ENCODE measurements around the gene HACD4.

HACD4 gene, protein sequence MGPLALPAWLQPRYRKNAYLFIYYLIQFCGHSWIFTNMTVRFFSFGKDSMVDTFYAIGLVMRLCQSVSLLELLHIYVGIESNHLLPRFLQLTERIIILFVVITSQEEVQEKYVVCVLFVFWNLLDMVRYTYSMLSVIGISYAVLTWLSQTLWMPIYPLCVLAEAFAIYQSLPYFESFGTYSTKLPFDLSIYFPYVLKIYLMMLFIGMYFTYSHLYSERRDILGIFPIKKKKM
- total RNA-seq = 30.2 to 73.9 reads per million in 2 donors

DNA sequence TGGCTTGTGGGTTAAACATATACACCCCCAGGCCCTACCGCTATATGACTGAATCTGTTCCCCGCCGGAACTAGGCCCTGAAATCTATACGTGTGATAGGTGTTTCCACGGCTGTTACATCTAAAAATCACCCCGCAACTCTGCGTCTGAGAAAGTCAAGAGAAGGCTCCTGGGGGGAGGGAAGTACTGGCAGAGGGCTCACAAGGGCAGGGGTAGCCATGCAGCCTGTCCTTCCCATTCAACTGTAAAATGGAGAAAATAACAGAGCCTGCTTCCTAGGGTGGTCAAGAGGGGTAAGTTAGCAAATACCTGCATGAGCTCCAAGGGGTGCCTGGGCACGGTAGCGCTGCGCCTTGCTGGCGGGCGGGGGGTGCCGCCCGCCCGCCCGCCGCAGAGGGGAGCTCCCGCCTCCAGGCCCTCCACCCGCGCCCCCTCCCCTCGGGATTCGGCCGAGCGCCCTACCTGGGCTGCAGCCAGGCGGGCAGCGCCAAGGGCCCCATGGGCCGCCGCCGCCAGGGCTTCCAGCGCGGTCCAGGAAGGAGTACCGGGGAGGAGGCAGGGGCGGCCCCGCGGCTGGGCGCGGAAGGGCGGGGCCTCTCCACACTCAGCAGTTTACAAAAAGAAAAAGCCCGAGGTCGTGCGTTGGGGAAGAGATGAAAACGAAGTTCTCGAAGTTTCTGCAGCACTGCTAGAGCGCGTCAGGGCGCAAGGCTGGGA is at the start of gene HACD4:
HACD4 (minus strand) TSS at position 550 of the 717 bp plus-strand sequence; CDS start at position 500, 50 bp downstream.
- DNase-seq = peak; percentile 31 to 88 (median 59)

DNA sequence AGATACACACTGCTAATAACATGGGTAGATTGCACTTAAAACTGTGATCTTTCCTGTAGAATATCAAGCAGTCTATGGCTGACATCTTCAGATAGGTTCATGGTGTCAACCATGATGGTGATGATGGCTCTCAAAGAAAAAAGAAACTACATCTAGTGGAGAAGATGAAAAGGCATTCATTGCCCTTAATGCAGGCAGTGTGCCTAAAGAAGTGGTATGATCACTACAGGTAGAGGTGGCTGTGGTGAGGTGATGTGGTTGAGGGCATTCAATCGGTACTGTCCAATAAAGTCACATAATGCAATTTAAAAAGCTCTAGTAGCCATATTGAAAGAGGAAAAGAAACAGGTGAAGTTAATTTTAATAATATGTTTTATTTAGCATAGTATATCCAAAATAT is 49.4 kb upstream of the HACD4 start:
- no peak for DNase-seq

DNA sequence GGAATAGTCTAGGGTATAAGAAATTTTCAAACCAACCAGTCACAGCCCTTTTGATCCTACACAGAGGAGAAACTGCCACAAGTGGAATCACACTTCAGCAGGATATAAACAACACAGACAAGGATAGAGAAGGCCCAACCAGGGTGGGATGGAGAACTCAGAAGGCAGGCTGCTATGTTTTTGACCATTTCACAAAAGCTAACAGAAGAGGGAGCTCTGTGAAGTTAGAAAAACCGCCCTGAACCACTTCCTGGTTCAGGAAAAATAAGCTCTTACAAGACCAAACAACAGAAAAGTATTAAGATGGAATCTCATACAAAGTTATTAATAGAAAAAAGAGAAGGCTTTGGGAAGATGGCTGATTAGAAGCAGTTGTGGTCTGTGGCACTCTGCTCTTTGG is 47.3 kb upstream of the HACD4 start:
- DNase-seq = peak in 1 of 5 experiments; percentile 49

DNA sequence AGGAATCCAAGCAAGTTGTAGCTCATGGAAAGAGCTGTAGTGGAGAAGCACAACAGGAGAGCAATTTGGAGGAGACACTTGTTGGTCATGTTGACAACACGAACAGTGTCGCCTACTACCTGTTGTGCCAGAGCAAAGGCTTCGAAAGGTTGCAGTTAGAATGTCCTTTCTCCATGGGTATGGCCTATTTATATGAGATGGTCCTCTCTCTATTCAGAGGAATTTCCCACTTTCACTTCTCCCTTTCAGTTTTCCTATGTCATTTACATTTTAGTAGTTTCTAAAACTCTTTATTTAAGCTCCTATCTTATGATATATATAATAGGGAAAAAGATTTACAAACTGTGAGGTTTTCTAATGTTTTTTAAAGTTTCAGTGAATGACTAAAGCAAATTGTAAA is 46.3 kb upstream of the HACD4 start, which contains the start of gene IFNB1:
IFNB1 (minus strand) TSS at position 162 of the 400 bp plus-strand sequence; CDS start at position 89, 73 bp downstream.
- no peak for DNase-seq

DNA sequence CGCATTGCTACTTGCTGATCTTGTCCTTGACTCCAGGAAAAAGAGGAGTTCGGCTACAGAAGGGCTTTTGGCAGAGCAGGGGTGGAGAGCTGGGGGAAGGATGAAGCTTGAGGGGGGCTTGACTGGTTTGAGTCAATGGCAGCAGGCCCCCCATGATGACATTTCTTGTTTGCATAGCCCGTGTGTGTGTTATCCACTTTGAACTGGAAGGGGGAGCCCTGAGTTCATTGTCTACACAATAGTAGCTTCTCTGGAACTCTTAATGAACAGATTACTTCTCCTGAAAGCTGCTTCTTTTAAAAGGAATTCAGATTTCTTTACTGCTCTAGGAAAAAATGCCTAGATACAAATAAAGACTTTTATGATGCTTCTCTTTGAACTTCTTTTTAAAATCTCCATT is 44.0 kb upstream of the HACD4 start:
- no peak for DNase-seq

DNA sequence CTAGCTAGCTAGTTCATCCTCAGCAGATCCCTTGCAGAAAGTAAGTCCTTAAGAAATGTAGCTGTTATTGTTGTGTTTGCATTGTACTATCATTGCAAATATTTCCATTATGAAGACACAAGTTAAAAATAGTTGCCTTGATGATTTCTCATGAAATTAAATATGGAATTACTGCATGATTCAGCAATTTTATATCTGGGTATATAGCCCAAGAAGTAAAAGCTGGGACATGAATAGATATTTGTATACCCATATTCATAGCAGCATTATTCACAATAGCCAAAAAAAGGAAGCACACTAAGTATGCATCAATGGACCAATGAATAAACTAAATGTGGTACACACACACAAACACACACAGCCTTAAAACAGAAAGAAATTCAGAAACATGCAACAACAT is 39.5 kb upstream of the HACD4 start:
- no peak for DNase-seq

DNA sequence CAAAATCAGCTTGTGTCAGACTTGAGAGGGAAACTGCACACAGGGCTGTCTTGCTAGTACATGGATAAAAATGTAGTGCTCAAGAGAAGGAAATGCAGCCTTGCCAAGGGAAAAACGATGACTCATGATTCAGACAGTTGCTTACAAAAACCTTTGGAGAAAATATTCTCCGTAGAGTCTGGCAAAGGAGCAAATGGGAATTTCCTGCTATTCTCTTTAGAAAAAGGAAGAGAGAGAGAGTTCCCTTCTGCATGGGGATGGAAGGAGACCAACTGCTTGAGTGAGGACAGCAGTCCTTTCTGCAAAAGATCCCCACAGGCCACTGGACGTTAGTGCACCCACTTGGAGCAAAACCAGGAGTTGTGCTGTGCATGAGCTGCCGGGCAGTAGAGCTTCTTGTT is 38.7 kb upstream of the HACD4 start:
- no peak for DNase-seq

DNA sequence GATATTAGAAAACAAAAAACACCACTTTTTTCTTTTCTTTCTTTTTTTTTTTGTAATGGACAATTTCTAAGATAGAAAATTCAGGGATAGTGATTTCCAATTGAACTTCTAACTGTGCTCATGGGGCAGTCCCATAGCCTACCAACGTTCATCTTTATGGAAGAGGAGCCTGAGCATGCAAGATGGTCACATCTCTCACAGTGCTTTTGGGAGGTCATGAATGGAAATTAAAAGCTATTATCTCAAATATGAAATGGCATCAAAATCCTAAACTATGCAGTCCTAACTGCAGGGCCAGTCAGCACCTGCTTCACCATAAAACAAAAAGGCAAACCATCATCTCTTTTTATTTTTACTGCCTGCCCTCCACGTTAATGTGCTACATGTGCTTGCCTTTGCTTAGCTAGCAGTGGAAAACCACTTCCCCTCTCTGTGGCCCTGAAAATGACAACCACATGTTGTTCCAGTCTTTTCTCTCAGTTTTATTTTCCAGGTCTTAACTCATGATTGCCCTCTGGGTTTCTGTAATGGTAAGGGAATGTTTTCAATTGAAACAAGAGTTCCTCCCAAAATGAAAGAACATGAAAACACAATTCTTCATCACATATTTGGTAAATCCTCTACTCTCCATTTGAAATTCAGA is 29.6 kb upstream of the HACD4 start:
- peak in 1 of 5 experiments; percentile 52 for DNase-seq

DNA sequence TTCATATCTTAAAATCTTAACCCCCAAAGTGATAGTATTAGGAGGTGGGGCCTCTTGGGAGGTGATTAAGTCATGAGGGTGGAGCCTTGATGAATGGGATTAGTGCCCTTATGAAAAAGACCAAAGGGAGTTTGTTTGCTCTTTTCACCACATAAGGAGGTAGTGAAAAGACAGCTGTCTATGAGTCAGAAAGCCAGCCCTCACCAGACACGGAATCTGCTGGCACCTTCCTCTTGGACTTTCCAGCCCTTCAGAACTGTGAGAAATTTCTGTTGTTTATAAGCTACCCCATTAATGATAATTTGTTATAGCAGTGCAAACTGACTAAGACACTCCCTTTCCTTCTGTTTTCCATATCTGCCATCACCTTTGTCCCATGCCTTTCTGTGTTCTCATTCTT is 25.5 kb upstream of the HACD4 start:
- DNase-seq = no peak

DNA sequence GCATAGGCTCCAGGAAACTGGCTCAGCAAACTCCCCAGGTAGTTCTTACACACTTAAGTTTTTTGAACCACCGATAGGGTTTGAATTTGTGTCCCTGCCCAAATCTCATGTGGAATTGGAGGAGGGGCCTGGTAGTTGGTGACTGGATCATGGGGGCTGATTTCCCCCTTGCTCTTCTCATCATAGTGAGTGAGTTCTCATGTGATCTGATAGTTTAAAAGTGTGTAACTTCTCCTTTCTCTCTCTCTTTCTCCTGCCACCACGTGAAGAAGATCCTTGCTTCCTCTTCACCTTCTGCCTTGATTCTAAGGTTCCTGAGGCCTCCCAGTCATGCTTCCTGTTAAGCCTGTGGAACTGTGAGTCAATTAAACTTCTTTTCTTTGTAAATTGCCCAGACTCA is 22.4 kb upstream of the HACD4 start:
- no peak for DNase-seq

DNA sequence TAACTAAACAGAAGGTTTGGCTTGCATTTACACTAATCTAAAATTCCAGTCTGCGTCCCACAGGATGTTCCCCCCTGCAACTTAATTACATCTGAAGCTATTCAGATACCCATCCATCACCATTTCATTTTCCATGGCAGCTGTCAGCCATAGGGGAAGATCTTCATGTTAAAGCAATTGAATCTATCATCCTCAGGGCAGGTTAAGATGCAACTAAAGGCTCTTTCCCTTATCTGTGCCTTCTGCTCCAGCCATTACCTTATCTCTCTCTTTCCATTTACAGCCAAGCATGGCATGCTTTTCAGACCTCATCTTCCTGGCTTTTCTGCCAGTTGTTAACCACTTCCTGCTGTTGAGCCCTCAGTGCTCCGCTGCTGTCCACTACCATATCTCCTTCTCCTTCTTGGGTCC is 15.8 kb upstream of the HACD4 start:
- DNase-seq = no peak

DNA sequence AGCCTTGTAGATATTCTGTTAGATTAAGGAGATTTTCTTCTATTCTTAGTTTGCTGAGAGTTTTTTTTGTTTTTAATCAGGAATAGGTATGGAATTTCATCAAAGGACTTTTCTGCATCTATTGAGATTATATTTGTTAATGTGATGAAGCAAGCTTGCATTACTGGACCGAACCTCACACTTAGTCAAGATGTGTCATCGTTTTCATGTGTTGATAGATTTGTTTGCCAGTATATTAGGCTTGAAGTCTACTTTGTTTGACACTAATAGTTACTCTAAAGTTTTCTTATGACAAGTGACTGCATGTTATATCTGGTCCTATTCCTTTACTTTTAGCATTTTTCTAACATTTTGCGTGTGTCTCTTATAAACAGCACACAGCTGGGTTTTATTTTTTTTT is 12.4 kb upstream of the HACD4 start:
- no peak for DNase-seq

DNA sequence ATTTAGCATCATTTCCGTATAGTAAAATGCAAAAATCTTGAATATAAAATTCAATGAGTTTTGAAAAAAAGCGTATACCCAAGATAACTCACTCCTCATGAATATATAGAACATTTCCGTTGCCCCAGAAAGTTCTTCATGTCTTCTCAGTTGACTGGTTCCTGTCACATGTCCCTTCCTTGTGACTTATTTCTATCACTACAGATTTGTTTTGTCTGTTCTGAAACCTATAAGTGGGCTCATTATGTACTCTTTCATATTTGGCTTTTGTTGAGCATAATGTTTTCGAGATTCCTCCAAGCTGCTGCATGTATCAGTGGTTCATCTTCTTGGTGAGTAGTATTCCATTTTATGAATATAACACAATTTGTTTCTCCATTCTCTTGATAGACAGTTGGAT is 11.0 kb upstream of the HACD4 start:
- DNase-seq = no peak

DNA sequence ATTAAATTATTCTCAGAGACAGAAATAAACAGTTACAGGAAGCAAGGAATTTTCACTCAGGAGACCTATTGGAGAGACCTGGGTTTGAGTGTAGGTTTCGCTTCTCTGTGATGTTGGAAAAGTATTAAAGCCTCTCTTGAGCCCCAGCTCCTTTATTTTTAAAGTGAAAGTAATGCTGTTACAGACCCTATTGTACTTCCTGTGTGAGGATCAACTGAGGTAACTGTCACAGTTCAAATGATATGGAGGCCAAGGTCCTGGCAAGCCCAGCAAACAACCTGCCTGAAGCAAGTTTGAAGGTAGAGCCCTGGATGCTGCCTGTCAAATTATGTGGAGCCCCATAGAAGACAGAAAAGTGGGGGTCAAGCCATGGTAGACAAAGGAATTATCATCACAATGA is 7.9 kb upstream of the HACD4 start:
- peak in 1 of 5 experiments; percentile 11 for DNase-seq

DNA sequence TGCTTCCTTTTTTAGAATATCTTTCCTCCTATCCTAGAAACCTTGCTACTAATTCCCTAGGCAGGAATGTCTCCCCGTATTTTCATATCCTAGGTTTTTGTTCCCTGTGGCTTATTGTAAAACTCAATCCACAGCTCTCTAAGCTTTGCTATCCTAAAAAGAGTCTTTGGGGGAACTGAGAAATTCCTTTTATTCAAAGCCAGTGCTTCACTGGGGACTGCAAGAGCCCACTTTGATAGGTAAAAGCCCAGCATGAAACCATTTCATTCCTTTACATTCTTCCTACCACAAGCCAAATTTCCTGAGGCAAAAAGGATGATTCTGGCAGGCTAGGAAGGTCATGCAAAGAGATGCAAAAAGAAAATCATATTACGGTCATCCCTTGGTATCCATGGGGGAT is 5.8 kb upstream of the HACD4 start:
- DNase-seq = no peak

DNA sequence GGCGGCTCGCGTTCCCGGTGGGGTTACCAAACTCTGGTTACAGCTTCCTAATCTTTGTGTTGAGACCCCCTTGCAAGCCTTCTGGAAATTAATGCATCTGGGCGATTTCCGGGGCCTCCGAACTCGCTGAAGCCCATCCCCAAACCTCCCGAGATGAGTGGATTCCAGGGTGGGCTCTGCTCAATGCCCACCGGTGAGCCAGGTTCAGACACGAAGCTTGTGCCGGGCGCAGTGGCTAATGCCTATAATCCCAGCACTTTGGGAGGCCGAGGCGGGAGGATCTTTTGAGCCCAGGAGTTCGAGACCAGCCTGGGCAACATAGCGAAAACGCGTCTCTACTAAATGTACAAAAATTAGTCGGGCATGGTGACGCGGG is 356 bp upstream of the HACD4 start:
- DNase-seq = no peak

DNA sequence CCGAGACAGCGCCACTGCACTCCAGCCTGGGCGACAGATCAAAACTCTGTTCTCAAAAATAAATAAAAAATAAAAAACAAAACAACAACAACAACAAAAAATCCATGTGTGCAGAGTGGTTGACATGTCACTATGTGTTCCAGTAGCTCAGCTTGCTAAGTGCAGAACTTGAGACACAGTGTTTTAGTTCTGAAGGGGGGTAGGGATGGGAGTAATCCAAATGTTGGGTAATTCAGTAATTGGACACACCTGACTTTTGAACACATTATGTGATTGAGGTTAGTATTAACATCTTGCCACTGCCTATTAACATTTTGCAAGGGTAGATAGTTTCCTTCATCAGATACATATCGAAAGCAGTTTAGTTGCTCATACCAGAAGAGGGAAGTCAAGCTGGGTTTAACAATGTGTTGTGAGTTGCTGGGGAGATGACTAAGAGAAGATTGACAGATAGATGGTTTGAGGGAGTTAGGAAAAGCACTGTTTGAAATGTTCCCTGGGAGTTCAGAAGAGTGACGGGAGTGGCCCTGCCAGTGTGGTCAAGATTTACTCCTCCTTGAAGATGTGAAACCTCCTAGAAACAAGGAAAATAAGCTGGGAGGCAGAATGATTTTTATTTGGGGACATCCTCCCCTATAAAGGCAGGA is 928 bp downstream of the HACD4 start:
- DNase-seq = peak in 2 of 5 experiments; percentile 1 to 86

DNA sequence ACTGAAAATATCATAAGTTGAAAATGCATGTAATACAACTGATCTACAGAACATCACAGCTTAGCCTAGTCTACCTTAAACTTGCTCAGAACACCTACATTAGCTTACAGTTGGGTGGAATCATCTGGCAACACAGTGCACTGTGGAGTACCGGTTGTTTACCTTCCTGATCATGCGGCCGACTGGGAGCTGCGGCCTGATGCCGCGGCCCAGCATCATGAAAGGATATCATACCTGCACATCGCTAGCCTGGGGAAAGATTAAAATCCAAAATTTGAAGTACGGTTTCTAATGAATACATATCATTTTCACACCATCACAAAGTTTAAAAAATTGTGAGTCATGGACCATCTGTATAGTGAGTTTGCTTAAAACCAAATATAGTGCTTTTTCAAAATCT is 1.8 kb downstream of the HACD4 start:
- DNase-seq = peak in 1 of 5 experiments; percentile 21

DNA sequence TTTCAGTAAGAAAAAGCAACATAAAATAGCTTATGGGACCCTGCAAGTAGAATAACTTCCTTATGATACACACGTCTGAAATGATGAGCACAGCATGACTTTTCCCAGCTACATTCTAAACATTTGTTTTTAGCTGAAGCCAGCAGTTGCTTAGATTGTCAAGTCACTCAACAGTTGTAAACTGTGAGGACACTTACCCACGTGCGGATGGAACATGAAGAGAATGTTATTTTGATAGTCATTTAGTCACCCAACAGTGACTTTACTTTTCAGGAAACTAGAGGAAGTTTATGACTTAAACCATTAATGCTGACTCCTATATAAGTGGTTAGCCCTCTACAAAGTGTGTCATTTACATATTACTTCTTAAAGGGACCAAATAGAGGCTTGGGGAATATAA is 3.0 kb downstream of the HACD4 start:
- peak in 1 of 5 experiments; percentile 17 for DNase-seq

DNA sequence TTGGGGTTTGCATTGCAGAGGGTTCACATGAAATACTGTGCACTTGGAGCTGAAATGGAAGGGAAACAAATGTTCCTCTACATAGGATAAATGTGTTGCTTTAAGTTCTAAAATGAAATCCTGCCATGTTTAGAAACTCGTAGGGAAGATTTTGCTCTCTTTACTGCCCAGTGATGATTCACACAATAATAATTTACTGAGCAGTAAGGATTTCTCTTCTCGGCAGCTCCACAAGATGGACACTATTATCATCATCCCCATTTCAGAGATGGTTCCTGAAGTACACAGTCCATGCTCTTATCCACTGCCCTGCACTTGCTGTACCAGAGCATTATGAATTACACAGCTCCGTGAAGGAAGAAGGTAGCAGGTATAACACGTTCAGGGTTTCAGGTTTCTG is 4.1 kb downstream of the HACD4 start:
- no peak for DNase-seq

DNA sequence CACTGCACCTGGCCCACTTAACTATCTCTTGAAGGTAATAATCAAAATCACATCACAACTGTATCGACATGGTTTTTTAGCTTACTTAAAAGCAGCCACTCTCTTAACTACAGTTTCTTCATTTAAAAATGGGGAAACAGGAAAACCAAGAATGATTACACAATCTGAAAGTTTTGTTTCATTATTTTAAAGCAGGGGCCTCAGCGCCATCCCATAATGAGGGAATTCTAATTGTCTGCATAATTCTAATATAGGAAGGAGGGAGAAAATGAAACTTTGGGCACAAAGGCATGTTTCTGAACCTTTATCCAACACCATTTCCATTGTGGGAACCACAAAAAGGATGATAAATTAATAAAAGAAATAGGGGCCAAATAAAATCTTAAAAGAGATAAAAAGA is 7.6 kb downstream of the HACD4 start:
- DNase-seq = no peak

DNA sequence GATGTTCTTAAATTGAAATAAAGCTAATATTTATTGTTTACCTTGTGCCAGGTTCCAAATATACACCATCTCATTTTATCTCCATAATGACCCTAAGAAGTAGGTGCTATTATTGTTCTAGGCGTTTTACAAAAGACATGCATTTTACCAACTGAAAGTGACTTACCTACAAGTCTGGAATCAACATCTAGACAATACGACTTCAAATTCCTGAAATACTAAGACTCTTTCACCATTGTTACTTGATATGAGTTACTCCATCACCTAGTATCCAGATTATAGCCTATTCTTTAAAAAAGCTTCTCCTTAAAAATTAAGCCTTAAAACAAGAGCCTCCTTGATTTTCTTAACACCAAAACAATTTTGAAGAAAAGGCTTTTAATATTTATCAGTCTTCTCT is 13.3 kb downstream of the HACD4 start:
- no peak for DNase-seq
